MCF 10A (cell line): ENCODE measurements around the gene ZNF445. TPM values are rescaled to one million over a fixed set of nuclear protein-coding genes. Genes with fewer than 3 reads are reported as not detected.

ENCODE experiments used
- BruUV-seq: library from RNA; stranded (reverse); fragments of 400-500 nt; replicated peaks from 2 replicates; lab custom pipeline; 2021; lab: Mats Ljungman, UMichigan
- CTCF ChIA-PET: fragments of 300-600 bp; sonication (Branson Sonifier 250); formaldehyde crosslinking; extraction: SDS; loops from one replicate; lab custom pipeline; 2021; ENCODE audit warnings: antibody characterized with exemption, inconsistent platforms; lab: Yijun Ruan, JAX
- POLR2A ChIA-PET: fragments of 300-600, 350-650 bp; sonication (Branson Sonifier 250); formaldehyde crosslinking; extraction: SDS; loops from one replicate; lab custom pipeline; 2020; ENCODE audit warnings: antibody characterized with exemption, inconsistent platforms; lab: Yijun Ruan, JAX
- DNase-seq: peaks from one replicate; pipeline ENCODE4 v3.0.0-alpha.2; 2018; ENCODE audit not compliant: unreplicated experiment
- H3K27ac Mint-ChIP-seq: one replicate; pipeline ENCODE4 v1.8.0; 2022; ENCODE audit warnings: mild to moderate bottlenecking, low read depth, mixed read lengths; ENCODE audit not compliant: unreplicated experiment
- H3K27me3 Mint-ChIP-seq: one replicate; pipeline ENCODE4 v1.8.0; 2022; ENCODE audit warnings: mixed read lengths; ENCODE audit not compliant: insufficient read depth, unreplicated experiment
- H3K36me3 Mint-ChIP-seq: one replicate; pipeline ENCODE4 v1.8.0; 2022; ENCODE audit warnings: mild to moderate bottlenecking, moderate library complexity, mixed read lengths; ENCODE audit not compliant: insufficient read depth, unreplicated experiment
- H3K4me1 Mint-ChIP-seq: one replicate; pipeline ENCODE4 v1.8.0; 2022; ENCODE audit warnings: mixed read lengths; ENCODE audit not compliant: insufficient read depth, unreplicated experiment
- H3K4me3 Mint-ChIP-seq: one replicate; pipeline ENCODE4 v1.8.0; 2022; ENCODE audit warnings: mild to moderate bottlenecking, moderate library complexity, mixed read lengths; ENCODE audit not compliant: unreplicated experiment
- H3K9me3 Mint-ChIP-seq: one replicate; pipeline ENCODE4 v1.8.0; 2022; ENCODE audit warnings: mixed read lengths; ENCODE audit not compliant: unreplicated experiment
- intact Hi-C: fragments of 100-400 bp; cut with micrococcal nuclease; formaldehyde crosslinking; loops from 2 replicates; pipeline ENCODE4 v1.14.1; 2022
- total RNA-seq: library from RNA; stranded (reverse); gene quantifications from 2 replicates; pipeline ENCODE4 v1.2.3, GENCODE V29; 2022
- TF ChIP-seq, protein P1 (sequence below): fragments of 200-600 bp; IDR thresholded peaks from one replicate; pipeline ENCODE4 v1.8.0; 2022; ENCODE audit warnings: antibody characterized with exemption, mild to moderate bottlenecking; ENCODE audit not compliant: unreplicated experiment

The ZNF445 gene
- total RNA-seq, 1 experiment from 2014 or later: 11.0 TPM

DNA sequence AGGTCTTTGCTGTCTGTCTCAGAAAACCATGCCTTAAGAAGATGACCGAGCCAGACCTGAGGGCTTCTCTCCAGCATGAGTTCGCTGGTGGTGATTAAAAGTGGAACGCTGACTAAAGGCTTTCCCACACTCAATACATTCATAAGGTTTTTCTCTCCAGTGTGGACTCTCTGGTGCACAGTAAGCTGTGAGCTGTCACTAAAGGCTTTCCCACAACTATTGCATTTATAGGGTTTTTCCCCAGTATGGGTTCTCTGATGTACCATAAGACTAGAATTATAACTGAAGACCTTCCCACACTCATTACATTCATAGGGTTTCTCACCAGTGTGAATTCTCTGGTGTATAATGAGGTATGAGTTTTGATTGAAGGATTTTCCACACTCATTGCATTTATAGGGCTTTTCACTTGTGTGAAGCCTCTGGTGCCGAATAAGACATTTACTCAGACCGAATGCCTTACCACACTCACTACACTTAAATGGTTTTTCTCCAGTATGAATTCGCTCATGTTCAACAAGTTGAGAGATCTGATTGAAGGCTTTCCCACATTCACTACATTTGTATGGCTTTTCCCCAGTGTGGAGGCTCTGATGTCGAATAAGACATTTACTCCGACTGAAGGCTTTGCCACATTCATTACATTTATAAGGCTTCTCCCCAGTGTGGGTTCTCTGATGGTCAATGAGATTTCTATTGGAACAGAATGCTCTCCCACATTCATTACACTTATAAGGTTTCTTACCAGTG is 21.9 kb upstream of the ZNF445 start:
- POLR2A ChIA-PET: interaction anchor here (0.8 kb wide), 1 partner anchor 16 kb away, joined by 3 read pairs; no protein-coding TSS in a partner anchor
- TF ChIP-seq, protein P1, sequence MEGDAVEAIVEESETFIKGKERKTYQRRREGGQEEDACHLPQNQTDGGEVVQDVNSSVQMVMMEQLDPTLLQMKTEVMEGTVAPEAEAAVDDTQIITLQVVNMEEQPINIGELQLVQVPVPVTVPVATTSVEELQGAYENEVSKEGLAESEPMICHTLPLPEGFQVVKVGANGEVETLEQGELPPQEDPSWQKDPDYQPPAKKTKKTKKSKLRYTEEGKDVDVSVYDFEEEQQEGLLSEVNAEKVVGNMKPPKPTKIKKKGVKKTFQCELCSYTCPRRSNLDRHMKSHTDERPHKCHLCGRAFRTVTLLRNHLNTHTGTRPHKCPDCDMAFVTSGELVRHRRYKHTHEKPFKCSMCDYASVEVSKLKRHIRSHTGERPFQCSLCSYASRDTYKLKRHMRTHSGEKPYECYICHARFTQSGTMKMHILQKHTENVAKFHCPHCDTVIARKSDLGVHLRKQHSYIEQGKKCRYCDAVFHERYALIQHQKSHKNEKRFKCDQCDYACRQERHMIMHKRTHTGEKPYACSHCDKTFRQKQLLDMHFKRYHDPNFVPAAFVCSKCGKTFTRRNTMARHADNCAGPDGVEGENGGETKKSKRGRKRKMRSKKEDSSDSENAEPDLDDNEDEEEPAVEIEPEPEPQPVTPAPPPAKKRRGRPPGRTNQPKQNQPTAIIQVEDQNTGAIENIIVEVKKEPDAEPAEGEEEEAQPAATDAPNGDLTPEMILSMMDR: no peak
- no peak overlapping the region for H3K27ac Mint-ChIP-seq
- no TSS peak for BruUV-seq
- peaks cover 26% of the 10 kb centered on the region for H3K36me3 Mint-ChIP-seq
- CTCF ChIA-PET: no interaction called here
- H3K4me3 Mint-ChIP-seq: no peak overlapping the region
- intact Hi-C loops: no loop called here
- no peaks in the 10 kb centered on the region for H3K27me3 Mint-ChIP-seq
- DNase-seq: no peak
- H3K9me3 Mint-ChIP-seq: peaks cover 52% of the 10 kb centered on the region
- no peaks in the 10 kb centered on the region for H3K4me1 Mint-ChIP-seq

- H3K4me3 Mint-ChIP-seq: no peak overlapping the region
- peaks cover 14% of the 10 kb centered on the region for H3K36me3 Mint-ChIP-seq
- no TSS peak for BruUV-seq
- TF ChIP-seq, protein P1: no peak
- intact Hi-C loops: no loop called here
- no peaks in the 10 kb centered on the region for H3K4me1 Mint-ChIP-seq
- H3K27me3 Mint-ChIP-seq: no peaks in the 10 kb centered on the region
- DNase-seq: no peak
- peaks cover 24% of the 10 kb centered on the region for H3K9me3 Mint-ChIP-seq
- POLR2A ChIA-PET: no interaction called here
- CTCF ChIA-PET: no interaction called here
- H3K27ac Mint-ChIP-seq: no peak overlapping the region
These were observed 18.4 kb upstream of the ZNF445 start for GRCh38 chr3:44495636-44496415.

GRCh38 chr3:44492496-44492895 is 15.0 kb upstream of the ZNF445 start:
- TF ChIP-seq, protein P1: no peak
- POLR2A ChIA-PET: no interaction called here
- BruUV-seq: no TSS peak
- CTCF ChIA-PET: no interaction called here
- peaks cover 2% of the 10 kb centered on the region for H3K36me3 Mint-ChIP-seq
- no peak for DNase-seq
- no peaks in the 10 kb centered on the region for H3K27me3 Mint-ChIP-seq
- no peak overlapping the region for H3K27ac Mint-ChIP-seq
- peaks cover 8% of the 10 kb centered on the region for H3K9me3 Mint-ChIP-seq
- no peaks in the 10 kb centered on the region for H3K4me1 Mint-ChIP-seq
- H3K4me3 Mint-ChIP-seq: no peak overlapping the region
- intact Hi-C loops: no loop called here

DNA sequence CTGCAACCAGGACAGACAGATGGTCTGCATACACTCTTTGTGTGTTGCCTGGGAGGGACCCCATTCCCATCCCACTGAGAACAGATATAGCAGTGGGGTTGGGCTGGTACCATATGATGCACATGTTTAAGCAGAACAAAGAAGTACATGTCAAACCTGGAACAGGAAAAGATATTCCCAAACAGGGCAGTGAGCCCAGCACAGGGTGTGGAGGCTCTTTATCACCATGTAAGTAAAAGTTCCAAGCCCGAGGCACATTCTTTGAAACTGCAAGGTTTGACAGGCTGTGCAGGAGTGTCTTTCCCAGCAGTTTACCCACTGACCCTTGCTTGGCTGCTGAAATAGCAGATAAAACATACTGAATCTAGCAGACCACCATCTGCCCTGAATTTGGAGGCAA is 5.3 kb upstream of the ZNF445 start:
- H3K4me3 Mint-ChIP-seq: no peak overlapping the region
- peaks cover 6% of the 10 kb centered on the region for H3K4me1 Mint-ChIP-seq
- DNase-seq: peak; percentile 5
- CTCF ChIA-PET: no interaction called here
- TF ChIP-seq, protein P1: no peak
- POLR2A ChIA-PET: interaction anchor here (0.6 to 2.4 kb wide), 3 partner anchors 16 to 138 kb away, joined by 3 to 8 read pairs (median 3); no protein-coding TSS in a partner anchor
- no TSS peak for BruUV-seq
- H3K27me3 Mint-ChIP-seq: no peaks in the 10 kb centered on the region
- no peak overlapping the region for H3K27ac Mint-ChIP-seq
- intact Hi-C loops: no loop called here
- H3K36me3 Mint-ChIP-seq: no peaks in the 10 kb centered on the region
- no peaks in the 10 kb centered on the region for H3K9me3 Mint-ChIP-seq
